Measurements from ENCODE around the gene STC2.
A peak's percentile ranks its signal among the peaks of the same experiment; 100 is the strongest.

STC2 gene

GRCh38 chr5:173329491-173330337 lies 1.5 kb upstream of the STC2 start:
- DNase-seq (ENCODE audit: low read depth, low spot score), result peak; percentile 13

- DNase-seq (ENCODE audit: low read depth, low spot score), result no peak
Measured at GRCh38 chr5:173328844-173329490, 753 bp upstream of the STC2 start.

GRCh38 chr5:173327084-173327947 lies 898 bp downstream of the STC2 start:
- DNase-seq (ENCODE audit: low read depth, low spot score), result no peak

- DNase-seq (ENCODE audit: low read depth, low spot score), result no peak
Measured at GRCh38 chr5:173326501-173326960, 1.7 kb downstream of the STC2 start.

- DNase-seq (ENCODE audit: low read depth, low spot score), result no peak
Measured at GRCh38 chr5:173325091-173325698, 3.0 kb downstream of the STC2 start.

GRCh38 chr5:173324115-173325001 lies 3.9 kb downstream of the STC2 start:
- DNase-seq (ENCODE audit: low read depth, low spot score), result no peak

- no peak for DNase-seq (ENCODE audit: low read depth, low spot score)
Measured at GRCh38 chr5:173323799-173324114, 4.5 kb downstream of the STC2 start.

GRCh38 chr5:173323106-173323798 lies 5.0 kb downstream of the STC2 start:
- DNase-seq (ENCODE audit: low read depth, low spot score), result no peak

GRCh38 chr5:173321886-173322285 lies 6.3 kb downstream of the STC2 start:
- DNase-seq (ENCODE audit: low read depth, low spot score), result no peak

- DNase-seq (ENCODE audit: low read depth, low spot score), result no peak
Measured at GRCh38 chr5:173320259-173320658, 8.0 kb downstream of the STC2 start.

GRCh38 chr5:173319646-173320045 lies 8.6 kb downstream of the STC2 start:
- no peak for DNase-seq (ENCODE audit: low read depth, low spot score)

- no peak for DNase-seq (ENCODE audit: low read depth, low spot score)
Measured at GRCh38 chr5:173318881-173319620, 9.2 kb downstream of the STC2 start.

GRCh38 chr5:173318330-173318729 lies 9.9 kb downstream of the STC2 start:
- no peak for DNase-seq (ENCODE audit: low read depth, low spot score)

- no peak for DNase-seq (ENCODE audit: low read depth, low spot score)
Measured at GRCh38 chr5:173317852-173318251, 10.4 kb downstream of the STC2 start.

- no peak for DNase-seq (ENCODE audit: low read depth, low spot score)
Measured at GRCh38 chr5:173317091-173317730, 11.0 kb downstream of the STC2 start.

GRCh38 chr5:173316339-173317020 lies 11.7 kb downstream of the STC2 start:
- DNase-seq (ENCODE audit: low read depth, low spot score), result no peak

GRCh38 chr5:173315495-173316338 lies 12.5 kb downstream of the STC2 start:
- DNase-seq (ENCODE audit: low read depth, low spot score), result no peak

Measured in activated naive CD8-positive, alpha-beta T cell treated with anti-CD3 and anti-CD28 coated beads, Interleukin-2, amount 50 U/mL, for 16 hours (primary cell).